Tibial nerve (tissue), 4 donors: ENCODE results near the gene WDFY3. TPM values are rescaled to one million over a fixed set of nuclear protein-coding genes. Genes with fewer than 3 reads are reported as not detected.

ENCODE experiments used
- DNase-seq, 2 donors: peaks; one replicate each; pipeline ENCODE4 v3.0.0-alpha.2; 2019; ENCODE audit warnings: low spot score in 2 of 2
- H3K27ac ChIP-seq, 4 donors: fragments of 200-600 bp; sonication (generic) in 3 of 4; one replicate each; pipeline ENCODE4 v1.5.1; 2017 to 2019; ENCODE audit warnings: mild to moderate bottlenecking in 1 of 4
- H3K27me3 ChIP-seq, 2 donors: fragments of 200-600 bp; sonication (generic) in 1 of 2; one replicate each; pipeline versions ENCODE4 v1.5.1 to v1.6.0; 2017 to 2019
- H3K36me3 ChIP-seq, 3 donors: fragments of 200-600 bp; sonication (generic); one replicate each; pipeline ENCODE4 v1.5.1; 2018 to 2019
- H3K4me1 ChIP-seq, 4 donors: fragments of 200-600 bp; sonication (generic) in 3 of 4; one replicate each; pipeline ENCODE4 v1.5.1; 2017 to 2019
- H3K4me3 ChIP-seq, 4 donors: fragments of 200-600 bp; sonication (generic) in 3 of 4; one replicate each; pipeline ENCODE4 v1.5.1; 2017 to 2019; ENCODE audit warnings: mild to moderate bottlenecking in 1 of 4, moderate library complexity in 1 of 4
- H3K9me3 ChIP-seq, 4 donors: fragments of 200-600 bp; sonication (generic) in 3 of 4; one replicate each; pipeline ENCODE4 v1.5.1; 2017 to 2019
- EP300 ChIP-seq, 2 donors: sonication (generic); formaldehyde crosslinking; IDR thresholded peaks; one replicate each; pipeline ENCODE4 v1.6.1; 2017; ENCODE audit warnings: antibody characterized with exemption in 2 of 2, mild to moderate bottlenecking in 1 of 2
- POLR2A ChIP-seq, 2 donors: fragments of 450-650 bp; IDR thresholded peaks; one replicate each; pipeline ENCODE4 v1.6.1; 2017; ENCODE audit warnings: antibody characterized with exemption in 2 of 2, mild to moderate bottlenecking in 2 of 2, moderate library complexity in 2 of 2
- WGBS, 2 donors: methylation state at CpG; one replicate each; pipeline ENCODE4 v1.1.5; 2018; 5-methylcytosine and 5-hydroxymethylcytosine counted together
- total RNA-seq, 4 donors: library from RNA; depleted of rRNA; stranded (reverse); fragments of >200 nt; gene quantifications; one replicate each; pipeline ENCODE4 v1.1.0, GENCODE V29; 2016
- TF ChIP-seq, protein P1 (sequence below), 5 experiments: fragments of 200-600 bp in 3 of 5; fragments of 450-650 bp in 2 of 5; sonication (generic) in 3 of 5; IDR thresholded peaks; one replicate each; pipeline ENCODE4 v1.5.1; 2016 to 2019; ENCODE audit warnings: antibody characterized with exemption in 5 of 5, mild to moderate bottlenecking in 3 of 5, moderate library complexity in 2 of 5

Gene WDFY3
- total RNA-seq, 4 donors from 2014 or later, result 79.4 to 172 (median 116) TPM

DNA sequence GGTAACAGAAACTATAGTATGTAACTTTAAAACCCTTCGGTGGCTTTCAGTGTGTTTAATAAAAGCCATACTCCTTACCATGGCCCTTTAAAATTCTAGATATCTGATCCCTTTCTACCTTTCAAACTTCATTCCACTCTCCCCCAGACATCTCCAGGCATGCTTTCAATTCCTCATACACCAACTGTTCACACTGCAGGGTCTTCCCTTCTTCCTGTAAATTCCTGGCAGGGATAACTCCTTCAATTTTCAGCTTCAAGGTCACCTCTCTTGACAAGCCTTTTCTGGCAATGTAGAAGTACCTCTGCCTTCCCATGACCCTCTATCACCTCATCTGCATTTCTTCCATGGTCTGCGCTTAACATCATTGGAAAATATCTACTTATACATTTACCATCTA lies 60.8 kb downstream of the WDFY3 start:
- Histone ChIP-seq H3K27ac (no peak overlapping the region), H3K9me3 (no peaks in the 10 kb centered on the region), H3K27me3 (no peaks in the 10 kb centered on the region), H3K36me3 (peaks cover 0 to 6% (median 0%) of the 10 kb centered on the region in 3 donors), H3K4me3 (no peak overlapping the region), H3K4me1 (peaks cover 0 to 9% (median 2%) of the 10 kb centered on the region in 4 donors)
- TF ChIP-seq EP300 (IDR thresholded peaks at IDR 0.05) (no peak), POLR2A (IDR thresholded peaks at IDR 0.05) (no peak)
- TF ChIP-seq, protein P1, sequence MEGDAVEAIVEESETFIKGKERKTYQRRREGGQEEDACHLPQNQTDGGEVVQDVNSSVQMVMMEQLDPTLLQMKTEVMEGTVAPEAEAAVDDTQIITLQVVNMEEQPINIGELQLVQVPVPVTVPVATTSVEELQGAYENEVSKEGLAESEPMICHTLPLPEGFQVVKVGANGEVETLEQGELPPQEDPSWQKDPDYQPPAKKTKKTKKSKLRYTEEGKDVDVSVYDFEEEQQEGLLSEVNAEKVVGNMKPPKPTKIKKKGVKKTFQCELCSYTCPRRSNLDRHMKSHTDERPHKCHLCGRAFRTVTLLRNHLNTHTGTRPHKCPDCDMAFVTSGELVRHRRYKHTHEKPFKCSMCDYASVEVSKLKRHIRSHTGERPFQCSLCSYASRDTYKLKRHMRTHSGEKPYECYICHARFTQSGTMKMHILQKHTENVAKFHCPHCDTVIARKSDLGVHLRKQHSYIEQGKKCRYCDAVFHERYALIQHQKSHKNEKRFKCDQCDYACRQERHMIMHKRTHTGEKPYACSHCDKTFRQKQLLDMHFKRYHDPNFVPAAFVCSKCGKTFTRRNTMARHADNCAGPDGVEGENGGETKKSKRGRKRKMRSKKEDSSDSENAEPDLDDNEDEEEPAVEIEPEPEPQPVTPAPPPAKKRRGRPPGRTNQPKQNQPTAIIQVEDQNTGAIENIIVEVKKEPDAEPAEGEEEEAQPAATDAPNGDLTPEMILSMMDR (IDR thresholded peaks at IDR 0.05), result no peak
- no peak for DNase-seq
- WGBS, 2 donors, result 96 to 97% methylated on average over 2 of the region's 2 CpGs

DNA sequence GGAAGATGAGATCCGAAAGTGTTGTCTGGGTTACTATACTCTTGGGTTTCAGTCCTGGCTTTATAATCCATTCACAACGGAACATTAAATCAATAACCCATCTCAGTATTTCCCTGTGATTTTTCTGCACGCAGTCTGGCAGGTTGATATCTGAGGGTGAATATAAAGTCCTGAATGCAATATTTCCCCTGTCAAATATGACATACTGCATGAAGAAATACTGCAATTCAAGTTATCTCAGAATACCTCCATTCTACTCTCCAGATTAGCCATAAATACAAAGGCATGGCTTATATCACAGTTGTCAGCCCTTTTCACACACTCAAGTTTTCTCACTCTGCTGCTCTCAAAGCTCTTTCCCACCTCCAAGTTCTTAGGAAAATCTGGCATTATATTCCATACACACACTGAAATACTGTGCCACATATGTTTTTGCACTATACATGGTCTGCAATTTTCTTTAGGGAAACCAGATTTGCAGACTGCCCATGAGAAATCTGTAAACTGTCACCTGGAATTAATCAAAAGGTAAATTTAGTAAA lies 64.7 kb downstream of the WDFY3 start:
- Histone ChIP-seq H3K4me3 (no peak overlapping the region), H3K4me1 (peaks cover 0 to 4% (median 0%) of the 10 kb centered on the region in 4 donors), H3K27ac (no peak overlapping the region), H3K9me3 (no peaks in the 10 kb centered on the region), H3K27me3 (no peaks in the 10 kb centered on the region), H3K36me3 (peaks cover 0 to 6% (median 0%) of the 10 kb centered on the region in 3 donors)
- TF ChIP-seq EP300 (IDR thresholded peaks at IDR 0.05) (no peak), POLR2A (IDR thresholded peaks at IDR 0.05) (no peak)
- TF ChIP-seq, protein P1 (IDR thresholded peaks at IDR 0.05), result no peak
- DNase-seq, result no peak
- whole genome bisulfite sequencing, 2 donors, result 78 to 83% methylated on average over 3 of the region's 3 CpGs

DNA sequence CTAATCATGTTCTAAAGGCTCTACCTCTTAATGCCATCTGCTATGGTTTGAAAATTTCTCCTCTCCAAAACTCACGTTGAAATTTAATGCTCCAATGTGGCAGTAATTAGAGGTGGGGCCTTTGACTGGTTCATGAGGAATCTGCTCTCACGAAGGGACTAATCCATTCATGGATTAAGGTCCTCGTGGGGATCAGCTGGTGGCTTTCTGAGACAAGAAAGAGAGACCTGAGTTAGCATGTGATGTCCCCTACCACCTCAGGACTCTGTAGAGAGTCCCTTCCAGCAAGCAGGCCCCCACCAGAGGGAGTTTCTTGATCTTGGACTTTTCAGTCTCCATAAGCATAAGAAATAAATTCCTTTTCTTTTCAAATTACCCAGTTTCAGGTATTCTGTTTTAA lies 65.3 kb downstream of the WDFY3 start:
- Histone ChIP-seq H3K4me1 (peaks cover 0 to 4% (median 0%) of the 10 kb centered on the region in 4 donors), H3K4me3 (no peak overlapping the region), H3K36me3 (peaks cover 0 to 7% (median 0%) of the 10 kb centered on the region in 3 donors), H3K9me3 (no peaks in the 10 kb centered on the region), H3K27me3 (no peaks in the 10 kb centered on the region), H3K27ac (no peak overlapping the region)
- WGBS, 2 donors, result 72 to 80% methylated on average over 3 of the region's 3 CpGs
- TF ChIP-seq EP300 (IDR thresholded peaks at IDR 0.05) (no peak), POLR2A (IDR thresholded peaks at IDR 0.05) (no peak)
- TF ChIP-seq, protein P1 (IDR thresholded peaks at IDR 0.05), result no peak
- no peak for DNase-seq

DNA sequence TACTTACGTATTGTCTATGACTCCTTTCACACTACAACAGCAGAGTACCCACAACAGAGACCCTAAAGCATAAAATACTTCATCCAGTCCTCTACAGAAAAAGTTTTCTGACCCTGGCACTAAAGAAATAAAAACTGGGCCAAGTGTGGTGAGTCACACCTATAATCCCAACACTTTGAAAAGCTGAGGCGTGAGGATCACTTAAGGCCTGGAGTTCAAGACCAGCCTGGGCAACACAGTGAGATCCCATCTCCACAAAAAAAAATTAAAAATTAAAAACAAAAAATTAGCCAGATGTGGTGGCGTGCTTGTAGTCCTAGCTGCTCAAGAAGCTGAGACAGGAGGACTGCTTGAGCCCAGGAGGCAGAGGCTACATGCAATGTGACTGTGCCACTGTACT lies 66.9 kb downstream of the WDFY3 start:
- DNase-seq, result no peak
- no peak for TF ChIP-seq EP300 (IDR thresholded peaks at IDR 0.05)
- TF ChIP-seq, protein P1 (IDR thresholded peaks at IDR 0.05), result no peak
- no peak for TF ChIP-seq POLR2A (IDR thresholded peaks at IDR 0.05)
- Histone ChIP-seq H3K4me1 (peaks cover 0 to 4% (median 0%) of the 10 kb centered on the region in 4 donors), H3K9me3 (no peaks in the 10 kb centered on the region), H3K27me3 (no peaks in the 10 kb centered on the region), H3K36me3 (peaks cover 0 to 18% (median 0%) of the 10 kb centered on the region in 3 donors), H3K27ac (no peak overlapping the region), H3K4me3 (no peak overlapping the region)
- 94 to 97% methylated on average over 3 of the region's 3 CpGs for WGBS, 2 donors

DNA sequence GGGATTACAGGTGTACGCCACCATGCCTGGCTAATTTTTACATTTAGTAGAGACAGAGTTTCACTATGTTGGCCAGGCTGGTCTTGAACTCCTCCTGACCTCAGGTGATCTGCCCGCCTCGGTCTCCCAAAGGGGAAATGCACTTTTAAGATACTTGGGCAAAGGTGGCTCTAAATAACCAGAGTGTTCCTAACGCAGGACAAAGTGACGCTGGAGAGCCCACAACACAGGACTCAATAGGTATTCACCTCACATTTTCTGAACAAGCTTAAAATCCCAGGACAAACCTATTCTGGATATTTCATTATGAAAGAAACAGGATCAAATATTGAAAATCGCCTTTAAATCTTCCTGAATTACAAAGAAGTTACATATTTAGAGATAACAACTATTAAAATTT lies 69.0 kb downstream of the WDFY3 start:
- H3K4me3 ChIP-seq, result no peak overlapping the region
- no peak for DNase-seq
- no peaks in the 10 kb centered on the region for H3K9me3 ChIP-seq
- no peaks in the 10 kb centered on the region for H3K27me3 ChIP-seq
- 93 to 98% methylated on average over 6 of the region's 6 CpGs for WGBS, 2 donors
- peaks cover 0 to 9% (median 0%) of the 10 kb centered on the region in 4 donors for H3K4me1 ChIP-seq
- peaks cover 0 to 19% (median 0%) of the 10 kb centered on the region in 3 donors for H3K36me3 ChIP-seq
- H3K27ac ChIP-seq, result no peak overlapping the region
- TF ChIP-seq POLR2A (IDR thresholded peaks at IDR 0.05), result no peak
- TF ChIP-seq, protein P1 (IDR thresholded peaks at IDR 0.05), result no peak
- no peak for TF ChIP-seq EP300 (IDR thresholded peaks at IDR 0.05)
